ENCODE results near the gene NLGN1. TPM values are rescaled to one million over a fixed set of nuclear protein-coding genes. Genes with fewer than 3 reads are reported as not detected.

NLGN1 gene
- polyA plus RNA-seq, 1 donor from 2014 or later: 2.7 TPM

DNA sequence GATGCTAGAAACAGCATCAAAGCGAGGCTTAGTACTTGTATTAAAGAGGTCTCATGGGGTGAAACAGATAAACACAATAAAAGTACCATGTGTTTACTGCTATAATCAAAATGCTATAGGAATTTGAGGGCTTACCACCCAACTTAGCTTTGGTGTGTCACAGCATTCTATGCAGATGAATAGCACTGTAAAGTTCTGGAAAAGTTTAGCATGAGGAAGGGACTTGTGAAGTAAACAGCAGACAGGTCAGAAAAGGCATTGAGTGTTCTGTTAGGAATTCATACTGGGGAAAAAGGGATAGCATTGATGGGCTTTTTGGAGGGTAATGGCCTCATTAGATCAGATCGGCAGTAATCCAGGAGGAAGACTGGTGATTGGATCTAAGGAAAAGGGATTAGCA is 505.3 kb downstream of the NLGN1 start:
- Histone ChIP-seq H3K27me3 (ENCODE audit: insufficient read depth, low read depth, low read length) (no peaks in the 10 kb centered on the region), H4K20me1 (ENCODE audit: insufficient read depth) (no peaks in the 10 kb centered on the region), H3F3A (ENCODE audit: insufficient read depth, low read length, poor library complexity, severe bottlenecking) (no peaks in the 10 kb centered on the region), H3K4me2 (ENCODE audit: low read length) (no peak overlapping the region), H3K4me3 (ENCODE audit: low read length) (no peak overlapping the region), H3K9me3 (ENCODE audit: low read length) (no peaks in the 10 kb centered on the region), H3K9me2 (ENCODE audit: insufficient read depth, low read length) (no peaks in the 10 kb centered on the region), H3K36me3 (ENCODE audit: insufficient read depth, low read length) (no peaks in the 10 kb centered on the region), H3K27ac (ENCODE audit: low read length) (no peak overlapping the region), H3K79me2 (replicated peaks; ENCODE audit: insufficient read depth, low read length) (no peaks in the 10 kb centered on the region), H3K9ac (ENCODE audit: low read length) (no peak overlapping the region), H2AFZ (ENCODE audit: low read depth, low read length) (no peak overlapping the region)
- TF ChIP-seq SMC3 (conservative IDR thresholded peaks at IDR 0.05; ENCODE audit: poor library complexity) (no peak), TAF1 (IDR thresholded peaks at IDR 0.05; ENCODE audit: low read depth) (no peak), MXI1 (conservative IDR thresholded peaks at IDR 0.05; ENCODE audit: poor library complexity, severe bottlenecking) (no peak), RAD21 (conservative IDR thresholded peaks at IDR 0.05) (no peak), EP300 (conservative IDR thresholded peaks at IDR 0.05; ENCODE audit: poor library complexity, severe bottlenecking) (no peak), EZH2 (IDR thresholded peaks at IDR 0.05; ENCODE audit: borderline replicate concordance, insufficient read depth, low read length, poor library complexity, severe bottlenecking) (no peak), POLR2AphosphoS5 (IDR thresholded peaks at IDR 0.05) (no peak)
- TF ChIP-seq, protein P1, sequence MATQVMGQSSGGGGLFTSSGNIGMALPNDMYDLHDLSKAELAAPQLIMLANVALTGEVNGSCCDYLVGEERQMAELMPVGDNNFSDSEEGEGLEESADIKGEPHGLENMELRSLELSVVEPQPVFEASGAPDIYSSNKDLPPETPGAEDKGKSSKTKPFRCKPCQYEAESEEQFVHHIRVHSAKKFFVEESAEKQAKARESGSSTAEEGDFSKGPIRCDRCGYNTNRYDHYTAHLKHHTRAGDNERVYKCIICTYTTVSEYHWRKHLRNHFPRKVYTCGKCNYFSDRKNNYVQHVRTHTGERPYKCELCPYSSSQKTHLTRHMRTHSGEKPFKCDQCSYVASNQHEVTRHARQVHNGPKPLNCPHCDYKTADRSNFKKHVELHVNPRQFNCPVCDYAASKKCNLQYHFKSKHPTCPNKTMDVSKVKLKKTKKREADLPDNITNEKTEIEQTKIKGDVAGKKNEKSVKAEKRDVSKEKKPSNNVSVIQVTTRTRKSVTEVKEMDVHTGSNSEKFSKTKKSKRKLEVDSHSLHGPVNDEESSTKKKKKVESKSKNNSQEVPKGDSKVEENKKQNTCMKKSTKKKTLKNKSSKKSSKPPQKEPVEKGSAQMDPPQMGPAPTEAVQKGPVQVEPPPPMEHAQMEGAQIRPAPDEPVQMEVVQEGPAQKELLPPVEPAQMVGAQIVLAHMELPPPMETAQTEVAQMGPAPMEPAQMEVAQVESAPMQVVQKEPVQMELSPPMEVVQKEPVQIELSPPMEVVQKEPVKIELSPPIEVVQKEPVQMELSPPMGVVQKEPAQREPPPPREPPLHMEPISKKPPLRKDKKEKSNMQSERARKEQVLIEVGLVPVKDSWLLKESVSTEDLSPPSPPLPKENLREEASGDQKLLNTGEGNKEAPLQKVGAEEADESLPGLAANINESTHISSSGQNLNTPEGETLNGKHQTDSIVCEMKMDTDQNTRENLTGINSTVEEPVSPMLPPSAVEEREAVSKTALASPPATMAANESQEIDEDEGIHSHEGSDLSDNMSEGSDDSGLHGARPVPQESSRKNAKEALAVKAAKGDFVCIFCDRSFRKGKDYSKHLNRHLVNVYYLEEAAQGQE (IDR thresholded peaks at IDR 0.05; ENCODE audit: borderline replicate concordance): no peak
- TF ChIP-seq, protein P2, sequence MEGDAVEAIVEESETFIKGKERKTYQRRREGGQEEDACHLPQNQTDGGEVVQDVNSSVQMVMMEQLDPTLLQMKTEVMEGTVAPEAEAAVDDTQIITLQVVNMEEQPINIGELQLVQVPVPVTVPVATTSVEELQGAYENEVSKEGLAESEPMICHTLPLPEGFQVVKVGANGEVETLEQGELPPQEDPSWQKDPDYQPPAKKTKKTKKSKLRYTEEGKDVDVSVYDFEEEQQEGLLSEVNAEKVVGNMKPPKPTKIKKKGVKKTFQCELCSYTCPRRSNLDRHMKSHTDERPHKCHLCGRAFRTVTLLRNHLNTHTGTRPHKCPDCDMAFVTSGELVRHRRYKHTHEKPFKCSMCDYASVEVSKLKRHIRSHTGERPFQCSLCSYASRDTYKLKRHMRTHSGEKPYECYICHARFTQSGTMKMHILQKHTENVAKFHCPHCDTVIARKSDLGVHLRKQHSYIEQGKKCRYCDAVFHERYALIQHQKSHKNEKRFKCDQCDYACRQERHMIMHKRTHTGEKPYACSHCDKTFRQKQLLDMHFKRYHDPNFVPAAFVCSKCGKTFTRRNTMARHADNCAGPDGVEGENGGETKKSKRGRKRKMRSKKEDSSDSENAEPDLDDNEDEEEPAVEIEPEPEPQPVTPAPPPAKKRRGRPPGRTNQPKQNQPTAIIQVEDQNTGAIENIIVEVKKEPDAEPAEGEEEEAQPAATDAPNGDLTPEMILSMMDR (IDR thresholded peaks at IDR 0.05; ENCODE audit: poor library complexity, severe bottlenecking): no peak

DNA sequence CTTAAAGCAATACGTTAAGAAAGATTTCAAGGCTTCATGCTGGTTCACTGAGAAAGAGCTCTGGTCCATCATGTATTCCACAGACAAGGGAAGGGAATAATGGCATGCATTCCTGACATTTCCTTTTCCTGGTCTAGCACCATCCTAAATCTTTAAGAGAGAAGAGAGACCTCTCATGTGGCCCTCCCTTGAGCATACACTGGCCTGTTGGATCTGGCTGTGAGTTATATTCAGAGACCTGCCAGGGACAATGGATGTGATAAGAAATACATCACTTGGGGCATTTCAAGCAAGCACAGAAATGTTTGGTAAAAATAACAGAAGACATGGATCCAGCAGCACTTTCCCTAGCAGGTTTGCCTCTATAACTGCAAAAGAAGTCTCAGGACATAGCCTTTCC is 507.8 kb downstream of the NLGN1 start:
- Histone ChIP-seq H3K9me3 (ENCODE audit: low read length) (no peaks in the 10 kb centered on the region), H3K36me3 (ENCODE audit: insufficient read depth, low read length) (no peaks in the 10 kb centered on the region), H3K4me3 (ENCODE audit: low read length) (no peak overlapping the region), H4K20me1 (ENCODE audit: insufficient read depth) (no peaks in the 10 kb centered on the region), H2AFZ (ENCODE audit: low read depth, low read length) (no peak overlapping the region), H3K9me2 (ENCODE audit: insufficient read depth, low read length) (no peaks in the 10 kb centered on the region), H3K27me3 (ENCODE audit: insufficient read depth, low read depth, low read length) (no peaks in the 10 kb centered on the region), H3K4me2 (ENCODE audit: low read length) (no peak overlapping the region), H3F3A (ENCODE audit: insufficient read depth, low read length, poor library complexity, severe bottlenecking) (no peaks in the 10 kb centered on the region), H3K79me2 (replicated peaks; ENCODE audit: insufficient read depth, low read length) (no peaks in the 10 kb centered on the region), H3K27ac (ENCODE audit: low read length) (no peak overlapping the region), H3K9ac (ENCODE audit: low read length) (no peak overlapping the region)
- TF ChIP-seq RAD21 (conservative IDR thresholded peaks at IDR 0.05) (no peak), POLR2AphosphoS5 (IDR thresholded peaks at IDR 0.05) (no peak), SMC3 (conservative IDR thresholded peaks at IDR 0.05; ENCODE audit: poor library complexity) (no peak), MXI1 (conservative IDR thresholded peaks at IDR 0.05; ENCODE audit: poor library complexity, severe bottlenecking) (no peak)
- TF ChIP-seq, protein P1 (IDR thresholded peaks at IDR 0.05; ENCODE audit: borderline replicate concordance): no peak

All from neural cell (in vitro differentiated cells).